GM19238 (cell line): ENCODE data around the gene MYO16.

Experiments used
- DNase-seq: peaks from one replicate; pipeline ENCODE4 v3.0.0; 2011; ENCODE audit warnings: low spot score; ENCODE audit not compliant: insufficient read length

Gene MYO16

DNA sequence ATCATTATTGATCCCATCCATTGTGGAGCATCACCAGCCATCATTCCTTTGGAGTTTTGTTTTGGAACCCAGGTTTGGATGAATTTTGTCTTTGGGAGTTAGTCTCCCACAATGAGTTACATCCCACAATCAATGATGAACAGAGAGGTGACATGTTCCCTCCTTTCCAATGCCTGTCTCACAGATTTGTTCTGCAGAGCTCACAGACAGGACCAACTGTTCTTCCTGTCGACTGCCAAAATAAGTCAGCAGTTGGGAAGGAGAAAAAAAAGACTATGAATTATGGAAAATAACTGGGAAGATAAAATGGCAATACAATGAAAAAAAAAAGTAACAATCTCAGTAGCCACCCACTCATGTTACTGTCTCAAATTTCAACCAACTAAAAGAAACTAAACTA, 489.1 kb downstream of the MYO16 start:
- no peak for DNase-seq

DNA sequence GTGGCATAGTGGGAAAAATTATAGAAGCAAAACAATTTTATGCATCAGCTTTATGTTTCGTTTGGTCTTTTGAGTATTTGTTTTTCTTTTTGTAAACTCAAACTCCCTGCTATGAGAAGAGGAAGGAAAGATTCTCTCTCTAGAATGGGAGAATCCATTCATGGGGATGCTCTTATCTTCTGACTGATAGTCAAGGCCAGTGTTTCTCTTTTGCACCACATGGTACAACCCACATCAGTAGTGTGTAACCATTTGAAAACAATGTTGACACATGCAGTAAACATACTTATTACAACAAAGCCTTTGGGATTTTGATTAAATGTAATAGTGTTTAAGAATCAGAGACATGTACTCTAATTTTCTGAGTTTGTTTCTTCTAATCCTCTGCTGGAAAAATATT, 490.5 kb downstream of the MYO16 start:
- DNase-seq, result no peak

DNA sequence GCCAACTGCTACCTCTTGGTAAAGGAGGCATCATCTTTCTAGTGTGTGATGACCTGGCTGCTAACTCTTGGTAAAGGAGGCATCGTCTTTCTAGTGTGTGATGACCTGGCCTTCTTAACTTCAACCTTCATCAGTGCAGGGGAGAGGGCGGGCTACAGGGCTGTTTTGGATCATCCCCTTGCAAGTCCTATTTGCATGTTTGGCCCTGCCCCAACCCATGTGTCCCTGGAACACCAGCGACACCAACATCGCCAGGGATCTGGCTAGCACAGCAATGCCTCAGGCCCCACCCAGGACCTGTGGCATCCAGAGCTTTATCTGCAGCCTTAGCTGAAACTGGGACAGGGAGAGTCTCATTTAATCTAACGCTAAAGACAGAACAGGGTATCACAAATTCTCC, 492.4 kb downstream of the MYO16 start:
- no peak for DNase-seq

DNA sequence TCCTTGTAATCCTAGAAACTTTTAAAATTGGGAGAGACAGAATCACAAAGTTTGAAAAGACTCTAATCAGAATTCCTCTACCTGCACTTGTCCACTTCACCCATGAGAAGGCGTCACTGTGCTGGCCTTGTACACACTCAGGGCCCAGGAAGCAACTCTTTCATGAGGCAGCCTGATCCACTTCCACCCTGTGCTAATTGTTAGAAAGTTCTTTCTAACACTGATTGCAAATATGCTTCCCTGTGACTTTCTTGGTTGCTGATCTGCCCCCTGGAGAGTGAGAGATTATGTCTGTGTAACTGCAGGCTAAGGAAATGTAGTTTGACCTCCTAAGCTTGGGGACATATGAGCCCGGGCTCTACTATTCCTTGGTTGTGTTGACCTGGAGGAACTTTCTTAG, 494.6 kb downstream of the MYO16 start:
- DNase-seq, result no peak

DNA sequence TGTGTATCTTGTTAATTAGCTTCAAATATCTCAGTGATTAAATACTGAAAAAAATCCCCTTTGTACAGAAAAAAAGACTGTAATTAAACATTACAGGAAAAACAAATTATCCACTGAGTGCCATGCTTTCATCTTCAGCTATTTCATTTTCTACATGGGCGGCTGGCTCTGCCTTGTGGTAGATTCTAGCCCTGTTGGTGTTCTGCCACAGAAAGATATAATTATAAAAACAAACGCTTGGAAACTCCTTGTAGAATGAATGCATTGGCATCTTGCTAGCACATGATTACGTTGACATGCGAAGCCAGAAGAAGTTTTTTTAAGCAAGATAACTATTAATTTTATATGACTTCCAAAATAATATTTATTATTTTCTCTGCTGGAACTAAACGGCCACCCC, 496.8 kb downstream of the MYO16 start:
- no peak for DNase-seq

DNA sequence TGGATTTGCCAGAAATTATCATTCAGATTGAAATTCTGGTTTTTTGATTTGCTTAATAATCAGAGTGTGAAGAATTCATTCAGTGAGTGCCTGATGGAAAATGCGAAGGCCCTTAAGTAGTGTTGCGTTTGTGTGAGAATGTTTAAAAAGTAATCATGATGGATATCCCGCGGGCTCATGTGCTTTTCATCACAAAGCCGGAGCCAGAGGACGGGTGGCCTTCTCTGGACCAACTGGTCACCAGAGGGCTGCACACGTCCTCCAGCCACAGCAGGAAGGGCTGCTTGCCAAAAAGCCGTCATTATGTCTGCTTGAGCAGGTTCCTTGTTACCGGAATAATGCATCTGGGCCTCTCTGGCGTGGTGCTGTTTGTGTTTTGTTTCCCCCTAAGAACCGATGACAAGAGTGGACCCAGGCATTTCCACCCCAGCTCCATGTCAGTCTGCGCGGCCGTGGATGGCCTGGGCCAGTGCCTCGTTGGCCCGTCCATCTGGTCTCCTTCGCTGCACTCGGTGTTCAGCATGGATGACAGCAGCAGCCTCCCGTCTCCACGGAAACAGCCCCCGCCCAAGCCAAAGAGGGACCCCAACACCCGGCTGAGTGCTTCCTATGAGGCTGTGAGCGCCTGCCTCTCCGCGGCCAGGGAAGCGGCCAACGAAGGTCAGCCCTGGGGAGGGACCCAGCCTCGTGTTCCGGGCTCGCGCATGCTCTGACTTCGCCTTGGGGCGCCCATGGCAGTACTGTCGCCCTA, 497.7 kb downstream of the MYO16 start:
- DNase-seq, result no peak

DNA sequence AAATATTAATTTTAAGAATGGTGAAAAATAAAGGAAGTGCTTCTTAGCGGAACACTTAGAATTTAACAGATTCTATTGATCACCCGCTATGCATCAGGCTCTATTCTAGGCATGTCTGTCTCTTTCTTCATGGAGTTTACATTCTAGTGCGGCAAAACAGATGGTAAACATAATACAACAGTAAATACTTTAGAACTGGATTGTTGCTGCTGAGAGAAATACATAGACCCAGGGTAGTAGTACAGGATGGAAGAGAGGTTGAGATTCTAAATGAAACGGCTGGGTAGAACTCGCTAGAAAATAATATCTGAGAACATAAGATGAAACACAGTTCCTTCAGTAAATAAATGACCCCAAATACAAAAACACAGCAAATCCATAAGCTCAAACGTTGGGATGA, 498.7 kb downstream of the MYO16 start:
- DNase-seq, result no peak

DNA sequence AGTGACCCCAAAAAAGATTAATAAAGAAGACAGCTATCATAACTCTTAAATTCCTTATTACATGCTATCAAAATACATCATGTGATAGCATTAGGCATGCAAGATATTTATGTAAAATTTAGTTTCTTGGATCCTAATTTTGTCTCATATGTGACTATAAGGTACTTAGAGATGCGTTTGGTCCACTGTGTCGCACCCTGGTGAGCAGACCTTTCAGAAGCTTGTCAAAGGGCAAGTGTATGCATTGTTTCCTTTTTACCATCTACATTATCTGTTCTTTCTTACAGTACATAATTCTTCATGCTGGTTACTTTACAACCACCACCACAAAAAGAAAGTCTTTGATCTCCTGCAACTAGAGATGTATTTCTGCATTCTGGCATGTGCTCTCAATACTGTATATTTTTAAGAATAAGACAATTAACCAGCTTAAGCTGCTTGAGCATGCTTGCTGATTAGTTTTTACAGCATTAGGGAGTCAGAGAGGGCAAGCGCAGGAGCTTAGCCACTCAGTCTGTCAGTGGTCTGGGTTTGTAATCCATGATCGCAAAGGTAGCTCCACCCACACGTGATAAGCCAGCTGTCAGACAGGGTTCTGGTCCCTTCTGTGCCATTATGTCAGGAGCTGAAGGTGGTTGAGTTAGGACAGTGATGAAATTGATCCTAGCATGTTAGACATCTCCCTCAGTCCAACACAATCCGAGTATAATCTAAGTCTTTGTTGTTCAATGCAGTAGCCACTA, 500.9 kb downstream of the MYO16 start:
- DNase-seq, result no peak

DNA sequence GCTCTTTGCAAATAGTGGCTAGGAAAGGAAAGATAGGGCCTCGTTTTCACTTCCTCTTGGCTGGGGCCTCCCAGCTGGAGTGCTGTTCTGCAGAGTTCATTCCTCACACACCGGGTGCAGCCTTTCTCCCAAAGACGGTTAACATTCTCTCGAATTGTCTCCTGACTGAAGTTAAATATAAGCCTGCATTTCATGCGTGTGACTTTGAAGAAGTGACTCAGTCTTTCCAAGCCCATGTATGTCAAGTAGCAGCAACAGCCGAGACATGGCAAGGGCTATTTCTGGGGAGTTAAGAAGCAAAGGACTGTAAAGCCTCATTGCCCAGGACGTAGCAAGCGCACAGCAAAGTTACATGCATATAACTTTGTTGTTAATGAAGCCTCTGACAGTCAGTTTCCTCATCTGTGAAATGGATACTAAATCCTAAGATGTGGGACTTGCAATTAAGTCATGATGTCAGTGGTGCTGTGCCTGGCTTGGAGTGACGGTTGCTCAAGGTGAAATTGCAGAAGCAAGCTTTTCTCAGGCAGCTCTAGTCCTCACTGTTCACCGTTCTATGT, 502.4 kb downstream of the MYO16 start:
- peak; percentile 53 for DNase-seq

DNA sequence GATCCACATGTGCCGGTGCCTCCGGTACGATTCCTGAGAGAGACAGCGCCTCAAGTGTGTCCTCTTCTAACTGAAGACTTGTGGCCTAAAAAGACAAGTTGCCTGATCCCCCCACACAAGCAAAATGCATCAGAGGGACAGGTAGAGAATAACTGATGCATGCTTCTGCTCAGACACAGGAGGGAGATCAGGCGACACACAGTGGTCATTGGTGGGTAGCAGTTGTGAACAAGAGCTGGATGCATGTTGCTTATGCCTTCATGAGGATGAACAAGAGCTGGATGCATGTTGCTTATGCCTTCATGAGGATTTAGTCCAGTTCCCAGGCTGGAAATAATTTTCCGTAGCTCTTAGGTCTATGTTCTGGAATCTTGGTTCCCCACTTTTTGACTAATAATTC, 505.6 kb downstream of the MYO16 start:
- no peak for DNase-seq

DNA sequence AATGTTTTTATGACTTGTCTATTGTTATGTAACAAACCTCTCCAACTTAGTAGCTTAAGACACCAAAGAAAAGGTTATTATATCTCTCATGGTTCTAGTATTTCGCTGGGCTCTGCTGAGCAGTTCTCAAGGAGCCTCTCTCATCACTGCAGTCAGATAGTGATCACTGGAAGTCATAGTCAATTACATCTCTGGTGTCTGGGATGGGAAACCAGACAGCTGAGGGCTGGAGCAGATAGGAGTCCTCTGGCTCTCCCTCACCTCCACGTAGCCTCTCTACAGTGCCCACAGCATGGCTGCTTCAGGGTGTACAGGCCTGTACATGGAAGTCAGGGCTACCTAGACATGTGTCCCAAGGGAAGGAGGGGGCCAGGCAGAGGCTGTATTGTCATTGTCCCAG, 507.5 kb downstream of the MYO16 start:
- DNase-seq, result no peak

DNA sequence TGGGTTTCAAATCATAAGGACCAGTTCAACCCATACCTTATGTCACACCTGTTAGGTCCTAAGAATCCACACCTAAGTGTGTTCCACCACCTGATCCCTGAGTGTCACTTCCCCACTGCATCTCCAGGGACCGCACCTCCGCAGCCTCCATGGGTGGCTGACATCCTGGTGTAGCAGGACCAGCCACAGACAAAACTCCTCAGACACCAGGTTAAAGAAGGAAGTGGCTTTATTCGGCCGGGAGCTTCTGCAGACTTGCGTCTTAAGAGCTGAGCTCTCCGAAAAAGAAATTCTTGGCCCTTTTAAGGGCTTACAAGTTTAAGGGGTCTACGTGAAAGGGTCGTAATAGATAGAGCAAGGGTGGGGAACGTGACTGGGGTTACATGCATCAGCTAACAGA, 509.9 kb downstream of the MYO16 start:
- DNase-seq, result no peak

DNA sequence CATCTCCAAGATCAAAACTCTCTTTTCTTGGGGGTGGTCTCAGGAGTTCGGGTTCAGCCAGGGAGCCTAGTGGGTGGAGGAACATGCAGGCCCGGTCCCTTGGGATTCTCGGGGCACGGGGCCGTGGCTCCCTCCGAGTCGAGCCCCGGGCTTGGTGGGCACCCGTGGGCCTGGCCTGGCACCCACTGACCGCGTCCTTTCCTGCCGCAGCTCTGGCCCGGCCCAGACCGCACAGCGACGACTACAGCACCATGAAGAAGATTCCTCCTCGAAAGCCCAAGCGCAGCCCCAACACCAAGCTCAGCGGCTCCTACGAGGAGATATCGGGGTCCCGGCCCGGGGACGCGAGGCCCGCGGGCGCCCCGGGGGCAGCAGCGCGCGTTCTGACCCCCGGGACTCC, 510.6 kb downstream of the MYO16 start:
- no peak for DNase-seq

DNA sequence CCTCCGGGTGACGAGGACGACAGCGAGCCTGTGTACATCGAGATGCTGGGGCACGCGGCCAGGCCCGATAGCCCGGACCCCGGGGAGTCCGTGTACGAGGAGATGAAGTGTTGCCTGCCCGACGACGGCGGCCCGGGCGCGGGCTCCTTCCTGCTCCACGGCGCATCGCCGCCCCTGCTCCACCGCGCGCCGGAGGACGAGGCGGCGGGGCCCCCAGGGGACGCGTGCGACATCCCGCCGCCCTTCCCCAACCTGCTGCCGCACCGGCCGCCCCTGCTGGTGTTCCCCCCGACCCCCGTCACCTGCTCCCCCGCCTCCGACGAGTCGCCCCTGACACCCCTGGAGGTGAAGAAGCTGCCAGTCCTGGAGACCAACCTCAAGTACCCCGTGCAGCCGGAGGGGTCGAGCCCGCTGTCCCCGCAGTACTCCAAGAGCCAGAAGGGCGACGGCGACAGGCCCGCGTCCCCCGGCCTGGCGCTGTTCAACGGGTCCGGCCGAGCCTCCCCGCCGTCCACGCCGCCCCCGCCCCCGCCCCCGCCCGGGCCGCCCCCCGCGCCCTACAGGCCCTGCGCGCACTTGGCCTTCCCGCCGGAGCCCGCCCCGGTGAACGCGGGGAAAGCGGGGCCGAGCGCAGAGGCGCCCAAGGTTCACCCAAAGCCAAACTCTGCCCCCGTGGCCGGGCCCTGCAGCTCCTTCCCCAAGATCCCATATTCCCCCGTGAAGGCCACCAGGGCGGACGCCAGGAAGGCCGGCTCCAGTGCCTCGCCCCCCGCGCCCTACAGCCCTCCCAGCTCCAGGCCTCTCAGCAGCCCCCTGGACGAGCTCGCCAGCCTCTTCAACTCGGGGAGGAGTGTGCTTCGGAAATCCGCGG, 511.3 kb downstream of the MYO16 start:
- no peak for DNase-seq

DNA sequence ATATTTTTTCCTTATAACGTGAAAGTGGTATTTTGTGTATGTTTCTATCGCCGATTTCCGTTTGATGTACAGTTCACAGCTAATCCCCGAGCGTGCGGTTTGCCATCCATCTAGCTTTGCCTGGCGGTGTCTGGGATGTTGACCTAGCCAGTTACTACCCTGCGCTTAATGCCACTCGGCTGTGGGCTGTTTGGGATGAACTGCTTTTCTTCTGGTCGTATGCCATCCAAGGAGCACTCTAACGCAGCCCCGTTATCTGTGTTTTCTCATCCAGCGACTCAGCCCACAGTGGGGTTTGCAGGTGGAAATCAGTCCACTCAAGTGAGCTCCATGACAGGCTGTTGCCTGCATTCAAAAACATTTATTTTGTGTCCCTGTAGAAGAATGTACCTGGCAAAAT, 512.3 kb downstream of the MYO16 start:
- DNase-seq, result no peak

DNA sequence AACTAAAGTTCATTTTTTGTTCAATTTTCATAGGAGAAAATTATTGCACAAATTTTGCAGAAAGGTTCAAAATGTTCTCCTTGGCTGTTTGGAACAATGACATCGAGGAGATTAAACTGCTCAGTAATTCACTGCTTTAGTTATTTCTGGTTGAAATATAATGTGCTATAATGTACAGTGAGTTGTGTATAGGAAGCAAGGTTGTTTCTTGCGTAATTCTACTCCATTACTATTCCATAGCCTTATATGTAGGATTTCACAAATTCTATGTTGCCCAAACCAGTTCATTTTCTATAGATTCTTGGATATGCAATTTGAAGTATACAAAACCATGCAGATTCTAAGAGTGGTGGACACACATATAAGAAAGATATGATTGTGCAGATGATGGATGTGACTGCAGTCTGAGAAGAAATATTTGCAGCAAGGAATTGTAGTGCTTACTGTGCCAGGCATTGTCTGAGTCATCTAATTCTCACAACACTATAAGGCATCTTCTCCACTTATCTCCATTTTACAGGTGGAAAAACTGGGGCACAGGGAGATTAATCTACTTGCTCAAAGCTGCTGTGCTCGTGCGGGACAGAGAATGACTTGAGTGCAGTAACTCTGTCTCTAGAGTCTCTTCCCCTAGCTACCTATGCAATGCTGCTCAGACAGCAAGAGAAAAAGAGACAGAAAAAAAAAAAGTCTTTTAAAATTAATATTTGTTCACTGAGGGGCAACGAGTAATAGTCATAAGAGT, 515.5 kb downstream of the MYO16 start:
- no peak for DNase-seq

DNA sequence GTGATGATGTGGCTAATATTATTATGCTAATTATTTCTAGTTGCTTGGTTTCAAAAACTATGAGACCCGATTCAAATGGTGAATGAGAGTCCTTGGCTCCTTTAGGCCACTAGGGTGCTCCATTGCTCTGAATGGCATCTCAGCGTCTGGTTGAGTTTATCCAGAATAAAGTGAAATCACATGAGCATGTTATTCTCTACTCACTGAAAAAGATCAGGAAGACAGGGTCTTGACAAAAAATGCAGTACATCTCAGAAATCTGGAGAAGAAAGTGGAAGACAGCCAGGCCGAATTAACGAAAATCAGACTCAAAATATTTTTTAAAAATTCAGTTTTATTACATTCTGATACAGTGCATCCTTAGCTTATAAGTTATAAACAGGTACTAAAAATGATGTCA, 516.2 kb downstream of the MYO16 start:
- DNase-seq, result peak; percentile 41

DNA sequence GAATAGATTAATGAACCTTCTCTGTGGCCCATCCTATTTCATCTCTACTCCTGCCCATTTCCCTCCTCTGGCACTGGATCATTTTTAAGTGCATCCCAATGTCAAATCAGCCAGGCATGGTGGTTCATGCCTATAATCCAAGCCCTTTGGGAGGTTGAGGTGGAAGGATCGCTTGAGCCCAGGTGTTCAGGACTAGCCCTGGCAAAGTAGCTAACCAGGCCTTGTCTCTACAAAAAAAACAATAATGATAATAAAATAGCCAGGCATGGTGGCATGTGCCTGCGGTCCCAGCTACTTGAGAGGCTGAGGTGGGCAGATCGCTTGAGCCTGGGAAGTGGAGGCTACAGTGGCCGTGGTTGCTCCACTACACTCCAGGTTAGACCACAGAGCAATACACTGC, 517.0 kb downstream of the MYO16 start:
- no peak for DNase-seq

DNA sequence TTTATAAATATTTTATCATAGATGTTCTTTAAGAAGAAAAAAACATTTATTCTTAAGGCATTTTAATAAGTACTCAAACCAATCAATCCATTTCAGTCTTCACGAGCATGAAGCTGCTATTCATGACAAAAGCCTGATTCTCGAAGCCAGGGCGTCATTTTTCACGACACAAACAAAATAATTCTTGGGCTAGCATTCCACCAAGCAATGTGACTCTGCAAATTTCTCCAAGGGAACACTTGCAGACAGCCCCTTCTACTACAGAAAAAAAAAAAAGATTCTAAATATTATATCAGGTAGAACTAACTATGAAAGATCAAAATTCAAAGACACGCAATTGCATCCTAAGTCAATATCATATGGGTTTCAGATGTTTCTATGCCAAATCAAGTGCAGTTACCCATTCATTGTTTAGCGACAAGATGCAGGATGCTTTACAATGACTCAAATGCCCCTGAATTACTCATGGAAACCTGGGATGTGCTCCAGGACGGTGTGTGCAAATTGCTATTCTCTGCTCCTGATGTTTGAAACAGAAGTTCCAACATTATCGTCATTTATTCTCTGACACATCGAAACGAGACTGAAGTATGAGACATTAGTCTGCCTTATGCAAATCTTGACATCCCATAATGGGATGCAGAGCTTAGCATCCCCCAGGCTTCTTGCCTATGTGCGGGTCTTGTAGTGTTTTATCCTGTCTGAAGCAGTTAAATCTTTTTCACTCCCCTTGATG, 517.7 kb downstream of the MYO16 start:
- DNase-seq, result no peak

DNA sequence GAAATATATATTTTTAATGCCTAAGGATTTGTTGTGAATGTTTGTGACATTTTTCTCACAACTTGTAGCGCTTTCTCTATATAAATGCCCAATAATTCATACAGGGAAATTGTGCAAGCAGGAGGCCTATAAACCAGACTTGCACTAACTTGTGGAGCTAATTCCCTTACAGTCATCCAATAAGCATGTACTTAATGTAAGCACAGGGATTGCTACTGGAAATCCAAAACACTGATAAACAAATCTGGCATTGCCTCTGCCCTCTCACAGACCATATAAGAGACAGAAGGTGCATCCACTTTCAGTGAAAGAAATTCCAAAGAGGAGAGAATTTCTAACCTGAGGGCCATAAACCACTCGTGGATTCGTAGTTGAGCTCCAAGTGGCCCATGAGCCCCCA, 518.8 kb downstream of the MYO16 start:
- no peak for DNase-seq
